Hematopoietic multipotent progenitor cell treated with erythropoietin and hydrocortisone succinate and interleukin-3 and kit ligand, for 4 days (in vitro differentiated cells): Measurements from ENCODE around the gene ZNF318.
A peak's percentile ranks its signal among the peaks of the same experiment; 100 is the strongest.
"Not testable (repeated sequence)": the region's sequence is repeated elsewhere in the genome, so short reads cannot be mapped to it uniquely, and the experiment has no call there.

ENCODE experiments used
- DNase-seq: peaks from one replicate; pipeline ENCODE4 v3.0.0-alpha.2; 2015

Gene ZNF318, protein sequence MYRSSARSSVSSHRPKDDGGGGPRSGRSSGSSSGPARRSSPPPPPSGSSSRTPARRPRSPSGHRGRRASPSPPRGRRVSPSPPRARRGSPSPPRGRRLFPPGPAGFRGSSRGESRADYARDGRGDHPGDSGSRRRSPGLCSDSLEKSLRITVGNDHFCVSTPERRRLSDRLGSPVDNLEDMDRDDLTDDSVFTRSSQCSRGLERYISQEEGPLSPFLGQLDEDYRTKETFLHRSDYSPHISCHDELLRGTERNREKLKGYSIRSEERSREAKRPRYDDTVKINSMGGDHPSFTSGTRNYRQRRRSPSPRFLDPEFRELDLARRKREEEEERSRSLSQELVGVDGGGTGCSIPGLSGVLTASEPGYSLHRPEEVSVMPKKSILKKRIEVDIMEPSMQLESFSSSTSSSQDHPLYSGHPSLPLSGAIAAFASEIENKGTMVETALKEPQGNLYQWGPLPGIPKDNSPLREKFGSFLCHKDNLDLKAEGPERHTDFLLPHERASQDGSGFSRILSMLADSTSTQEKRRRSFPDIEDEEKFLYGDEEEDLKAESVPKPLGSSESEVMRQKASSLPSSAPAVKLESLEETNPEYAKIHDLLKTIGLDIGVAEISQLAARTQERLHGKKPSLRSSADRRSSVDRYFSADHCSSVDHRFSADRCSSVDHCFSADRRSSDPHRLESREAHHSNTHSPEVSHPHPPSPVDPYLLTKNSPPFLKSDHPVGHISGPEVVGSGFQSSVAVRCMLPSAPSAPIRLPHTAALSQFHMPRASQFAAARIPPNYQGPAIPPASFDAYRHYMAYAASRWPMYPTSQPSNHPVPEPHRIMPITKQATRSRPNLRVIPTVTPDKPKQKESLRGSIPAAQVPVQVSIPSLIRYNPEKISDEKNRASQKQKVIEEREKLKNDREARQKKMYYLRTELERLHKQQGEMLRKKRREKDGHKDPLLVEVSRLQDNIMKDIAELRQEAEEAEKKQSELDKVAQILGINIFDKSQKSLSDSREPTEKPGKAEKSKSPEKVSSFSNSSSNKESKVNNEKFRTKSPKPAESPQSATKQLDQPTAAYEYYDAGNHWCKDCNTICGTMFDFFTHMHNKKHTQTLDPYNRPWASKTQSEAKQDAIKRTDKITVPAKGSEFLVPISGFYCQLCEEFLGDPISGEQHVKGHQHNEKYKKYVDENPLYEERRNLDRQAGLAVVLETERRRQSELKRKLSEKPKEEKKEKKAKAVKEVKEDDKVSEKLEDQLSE (N-terminal part only)

DNA sequence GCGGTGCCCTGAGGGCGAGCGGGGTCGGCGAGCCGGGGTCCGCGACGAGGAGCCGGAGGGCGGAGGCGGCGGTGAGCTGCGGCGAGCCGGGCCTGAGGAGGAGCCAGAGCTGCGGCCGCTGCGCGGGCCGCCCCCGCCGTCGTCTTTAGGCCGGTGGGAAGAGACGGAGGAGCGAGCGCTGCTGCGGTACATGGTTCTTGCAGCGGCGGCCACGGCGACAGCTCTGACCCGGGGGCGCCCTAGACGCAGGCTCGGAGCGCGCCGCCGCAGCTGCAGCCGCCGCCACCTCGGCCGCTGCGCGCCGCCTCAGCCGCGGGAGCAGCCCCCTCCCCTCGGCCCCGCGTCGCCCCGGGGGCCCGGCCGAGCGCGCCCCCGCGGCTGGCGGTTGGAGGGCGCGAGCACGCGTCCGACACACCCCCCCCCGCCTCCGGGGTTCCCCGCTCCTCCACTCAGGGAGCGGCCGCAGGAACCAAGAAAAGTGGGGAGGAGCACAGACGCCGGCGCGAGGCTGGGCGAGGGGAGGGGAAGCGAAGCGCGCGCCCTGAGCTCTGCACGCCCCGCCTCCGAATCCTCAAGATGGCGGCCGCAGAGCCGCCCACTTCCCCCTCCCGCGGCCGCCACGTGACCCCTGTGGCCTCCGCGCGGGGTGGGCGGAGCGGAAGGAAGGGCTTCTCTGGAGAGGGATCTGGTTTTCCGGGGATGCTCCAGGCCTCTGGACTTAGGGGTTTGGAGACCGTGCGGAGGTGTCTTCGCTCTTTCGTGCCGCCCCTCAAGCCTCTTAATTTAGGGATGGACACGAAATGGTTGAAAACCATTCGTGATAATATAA, at the start of gene ZNF318:
Gene ZNF318 (minus strand): TSS at position 474 of the 829 bp plus-strand sequence. CDS start 282 bp downstream, at position 192.
- peak; percentile 99 for DNase-seq

DNA sequence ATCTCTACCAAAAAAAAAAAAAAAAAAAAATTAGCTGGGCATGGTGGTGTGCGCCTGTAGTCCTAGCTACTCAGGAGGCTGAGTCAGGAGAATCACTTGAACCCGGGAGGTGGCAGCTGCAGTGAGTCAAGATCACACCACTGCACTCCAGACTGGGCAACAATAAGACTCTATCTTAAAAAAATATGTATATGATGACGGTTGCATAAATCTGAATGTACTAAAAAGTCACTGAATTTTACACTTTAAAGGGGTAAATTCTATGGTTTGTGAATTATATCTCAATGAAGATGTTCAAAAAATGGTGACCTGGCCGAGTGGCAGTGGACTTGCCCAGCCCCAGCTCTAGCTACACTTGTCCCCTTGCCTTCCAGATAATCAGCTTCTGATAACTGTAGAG, 47.5 kb upstream of the ZNF318 start:
- no peak for DNase-seq

- DNase-seq = not testable (repeated sequence)
Observed at GRCh38 chr6:43415275-43415674, 45.8 kb upstream of the ZNF318 start.

DNA sequence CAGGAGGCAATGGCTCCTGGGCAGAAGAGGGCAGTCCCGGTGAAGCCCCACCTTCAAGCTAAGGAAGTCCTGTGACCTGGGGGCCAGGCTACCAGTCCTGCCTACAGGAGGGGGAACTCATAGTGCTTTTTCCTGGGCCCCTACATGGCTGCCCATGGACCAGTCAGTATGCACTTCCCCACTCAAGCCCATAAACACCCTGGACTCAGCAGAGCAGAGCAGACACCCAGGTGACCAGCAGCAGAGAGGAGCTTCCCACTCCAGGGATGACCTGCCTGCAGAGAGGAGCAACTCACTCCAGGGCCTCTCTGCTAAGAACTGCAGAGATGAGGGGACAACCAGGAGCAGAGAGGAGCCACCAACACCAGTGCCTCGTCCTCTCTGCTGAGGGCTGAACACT, 43.6 kb upstream of the ZNF318 start:
- DNase-seq = no peak

GRCh38 chr6:43412541-43412940, 43.1 kb upstream of the ZNF318 start:
- DNase-seq = no peak

- not testable (repeated sequence) for DNase-seq
Observed at GRCh38 chr6:43410776-43411175, 41.3 kb upstream of the ZNF318 start.

GRCh38 chr6:43408259-43408658, 38.8 kb upstream of the ZNF318 start:
- no peak for DNase-seq

- no peak for DNase-seq
Observed at GRCh38 chr6:43407296-43407695, 37.8 kb upstream of the ZNF318 start.

- DNase-seq = no peak
Observed at GRCh38 chr6:43405354-43405753, 35.9 kb upstream of the ZNF318 start.

DNA sequence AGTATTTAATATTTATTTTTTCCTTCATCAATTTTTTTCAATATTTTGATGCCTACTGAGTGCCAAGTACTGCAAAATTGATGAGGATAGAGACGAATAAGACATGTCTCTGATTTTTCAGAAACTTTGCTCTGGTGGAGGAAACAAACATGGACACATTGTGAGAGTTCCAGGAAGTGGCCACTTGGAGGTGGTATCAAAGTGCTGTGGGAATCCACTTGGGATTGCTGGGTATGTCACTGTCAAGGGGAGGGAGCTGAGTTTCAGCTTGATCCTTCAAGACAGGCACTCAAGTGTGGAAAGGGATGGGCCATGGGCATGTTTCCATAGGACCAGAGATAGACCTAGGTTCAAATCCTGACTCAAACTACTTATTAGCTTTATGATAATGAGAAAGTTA, 33.4 kb upstream of the ZNF318 start:
- DNase-seq = no peak

- no peak for DNase-seq
Observed at GRCh38 chr6:43401730-43402129, 32.3 kb upstream of the ZNF318 start.

DNA sequence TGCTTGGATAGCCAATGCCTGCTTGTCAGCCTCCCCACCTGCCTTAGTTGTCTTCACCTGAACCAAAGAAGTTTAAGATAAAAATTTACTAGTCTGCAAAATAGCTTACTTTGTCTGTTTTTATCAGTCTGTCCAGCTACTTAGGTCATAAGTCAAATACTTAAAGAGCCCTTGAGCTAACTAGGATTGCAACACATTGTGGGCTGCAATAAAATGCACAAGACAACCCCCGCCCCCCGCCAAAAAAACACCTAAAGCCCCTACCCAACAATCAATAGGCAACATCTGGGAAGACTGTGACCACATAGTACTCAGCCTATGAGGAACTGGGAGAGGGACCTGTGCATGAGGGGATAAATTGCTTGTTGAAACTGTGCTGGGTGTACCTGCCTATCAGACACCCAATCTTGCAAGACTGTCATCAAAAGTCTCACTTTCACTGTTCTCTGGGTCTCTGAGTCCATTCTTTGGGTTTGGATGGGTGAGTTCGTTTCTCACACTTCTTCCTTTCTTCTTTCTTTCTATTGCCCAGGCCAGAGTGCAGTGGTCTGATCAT, 30.6 kb upstream of the ZNF318 start:
- DNase-seq = no peak

- DNase-seq = no peak
Observed at GRCh38 chr6:43396408-43397149, 27.1 kb upstream of the ZNF318 start.

GRCh38 chr6:43395776-43396175, 26.3 kb upstream of the ZNF318 start:
- no peak for DNase-seq

DNA sequence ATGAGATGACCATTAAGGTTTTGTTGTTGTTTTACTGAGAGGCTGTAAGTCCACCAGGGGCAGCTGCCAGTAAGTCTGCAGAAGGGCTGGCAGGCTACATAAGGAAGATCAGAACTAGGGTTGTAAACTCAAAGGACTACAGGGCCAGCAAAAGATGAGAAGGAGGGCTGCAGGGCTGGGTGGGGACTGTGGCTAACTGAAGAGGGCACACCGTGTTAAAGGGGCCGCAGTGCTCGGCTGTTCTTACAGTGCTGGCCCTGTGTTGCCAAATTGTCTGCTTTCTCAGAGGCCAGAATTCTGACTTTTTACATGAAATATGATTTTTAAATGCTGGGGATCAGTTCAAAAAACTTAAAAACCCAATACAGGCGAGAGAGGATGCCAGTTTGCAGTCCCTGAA, 25.5 kb upstream of the ZNF318 start:
- DNase-seq = no peak

DNA sequence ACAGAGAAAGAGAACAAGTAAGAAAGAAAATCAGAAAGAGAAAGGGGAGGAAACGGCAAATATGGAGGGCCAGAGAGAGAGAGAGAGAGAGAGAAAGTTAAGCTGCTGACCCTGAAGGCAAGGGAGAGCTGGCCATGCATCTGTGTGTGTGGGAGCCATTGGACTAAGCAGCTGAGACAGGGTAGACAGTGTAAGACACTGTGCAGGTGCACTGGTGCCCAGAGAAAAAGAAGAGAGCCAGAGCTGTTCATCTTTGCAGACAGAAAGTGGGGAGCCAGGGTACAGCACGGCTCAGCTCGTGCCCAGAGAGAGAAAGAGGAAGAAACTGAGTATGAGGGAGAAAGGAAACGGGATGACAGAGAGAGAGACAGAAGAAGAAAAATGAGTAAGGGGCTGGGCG, 24.2 kb upstream of the ZNF318 start:
- peak; percentile 30 for DNase-seq

GRCh38 chr6:43393133-43393532, 23.7 kb upstream of the ZNF318 start:
- peak; percentile 21 for DNase-seq

- peak; percentile 70 for DNase-seq
Observed at GRCh38 chr6:43391440-43392031, 22.1 kb upstream of the ZNF318 start.

DNA sequence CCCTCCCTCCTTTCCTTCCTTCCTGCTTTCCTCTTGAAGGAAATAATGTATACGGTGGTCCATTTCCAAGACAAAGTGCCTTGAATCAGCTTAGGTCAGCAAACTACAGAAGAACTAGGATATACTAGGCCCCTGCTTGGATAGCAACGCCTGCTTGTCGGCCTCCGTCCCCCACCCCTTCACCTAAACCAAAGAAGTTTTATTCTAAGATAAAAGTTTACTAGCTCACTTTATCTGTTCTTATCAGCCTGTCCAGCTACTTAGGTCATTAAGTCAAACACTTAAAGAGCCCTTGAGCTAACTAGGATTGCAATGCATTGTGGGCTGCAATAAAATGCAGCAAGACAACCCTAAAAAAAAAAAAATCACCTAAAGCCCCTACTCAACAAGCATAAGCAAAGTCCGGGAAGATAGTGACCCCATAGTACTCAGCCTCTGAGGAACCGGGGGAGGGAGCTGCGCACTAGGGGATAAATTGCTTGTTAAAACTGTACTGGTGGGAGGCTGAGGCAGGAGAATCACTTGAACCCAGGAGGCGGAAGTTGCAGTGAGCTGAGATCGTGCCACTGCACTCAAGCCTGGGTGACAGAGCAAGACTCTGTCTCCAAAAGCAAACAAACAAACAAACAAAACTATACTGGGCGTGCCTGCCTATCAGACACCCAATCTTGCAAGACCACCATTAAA, 21.4 kb upstream of the ZNF318 start:
- DNase-seq = peak; percentile 34

- no peak for DNase-seq
Observed at GRCh38 chr6:43389730-43390295, 20.4 kb upstream of the ZNF318 start.
